Kidney (tissue), 14 donors: ENCODE data around the gene MSRB2. TPM values are rescaled to one million over a fixed set of nuclear protein-coding genes. Genes with fewer than 3 reads are reported as not detected.

Experiments
- DNase-seq, 5 donors: peaks; one replicate each; pipeline ENCODE4 v3.0.0-alpha.2; 2013 to 2020
- FAIRE-seq: peaks from 2 replicates; lab custom pipeline; 2012; peaks lifted over from hg19 to GRCh38; lab: Jason Lieb, UNC
- H3K27ac ChIP-seq, 2 donors: one replicate each; pipeline ENCODE4 v1.7.0; 2013; ENCODE audit warnings: low read depth in 2 of 2, low read length in 2 of 2, inconsistent platforms in 1 of 2
- H3K27me3 ChIP-seq: one replicate; pipeline ENCODE4 v1.7.1; 2013; ENCODE audit warnings: low read length, inconsistent platforms; ENCODE audit not compliant: control insufficient read depth, insufficient read depth
- H3K36me3 ChIP-seq, 3 donors: one replicate each; pipeline versions ENCODE4 v1.7.0 to v1.7.1; 2013; ENCODE audit warnings: low read length in 3 of 3, control low read depth in 1 of 3, inconsistent platforms in 1 of 3; ENCODE audit not compliant: insufficient read depth in 3 of 3, control insufficient read depth in 2 of 3
- H3K4me1 ChIP-seq, 3 donors: one replicate each; pipeline versions ENCODE4 v1.7.0 to v1.7.1; 2013; ENCODE audit warnings: low read length in 3 of 3, inconsistent platforms in 1 of 3, low read depth in 1 of 3; ENCODE audit not compliant: control insufficient read depth in 2 of 3, insufficient read depth in 2 of 3
- H3K4me3 ChIP-seq, 3 donors: one replicate each; pipeline versions ENCODE4 v1.7.0 to v1.8.1; 2013; ENCODE audit warnings: low read length in 3 of 3, control low read depth in 1 of 3, inconsistent platforms in 1 of 3
- H3K9ac ChIP-seq, 3 donors: one replicate each; pipeline versions ENCODE4 v1.7.0 to v1.7.1; 2013; ENCODE audit warnings: low read length in 3 of 3, control low read depth in 1 of 3, inconsistent platforms in 1 of 3
- H3K9me3 ChIP-seq, 3 donors: one replicate each; pipeline versions ENCODE4 v1.7.0 to v1.7.1; 2013; ENCODE audit warnings: low read length in 3 of 3, control low read depth in 1 of 3, inconsistent platforms in 1 of 3; ENCODE audit not compliant: control insufficient read depth in 2 of 3, insufficient read depth in 1 of 3
- intact Hi-C: fragments of 100-400 bp; cut with DNase I; formaldehyde crosslinking; loops from one replicate; pipeline ENCODE4 v1.11.1; 2022
- polyA plus RNA-seq: library from polyadenylated mRNA; stranded (reverse); fragments of 350-450 nt; fragmentation: Illumina TruSeq; extraction: RNeasy Lipid Tissue Mini Kit (QIAGEN cat#74804); gene quantifications from one replicate; pipeline ENCODE4 v1.2.3, GENCODE V29; 2014; ENCODE audit warnings: low read depth, low replicate concordance; ENCODE audit not compliant: insufficient read depth
- total RNA-seq: library from RNA; stranded (reverse); fragmentation: NEBNext Ultra II Directional; extraction: Animal tissue kit (Norgen Biotek cat#: 25700); gene quantifications from one replicate; pipeline ENCODE4 v1.2.1, GENCODE V29; 2021
- TF ChIP-seq, protein P1 (sequence below): IDR thresholded peaks from 3 replicates; pipeline ENCODE4 v1.5.1; 2012; ENCODE audit warnings: mild to moderate bottlenecking, moderate library complexity, borderline replicate concordance; ENCODE audit not compliant: insufficient read depth; ENCODE audit errors: extremely low read depth
- donor health status: control.
- donor health status: control.
- donor health status: control.
- donor health status: control.
- donor health status: control.
- donor health status: DM: yes; HTN: yes; CAD: no.
- donor health status: Normal renal cell carcinoma (clear cell type).

The MSRB2 gene
- total and polyA plus RNA-seq, 2 donors from 2014 or later, result 39.9 to 131 TPM

DNA sequence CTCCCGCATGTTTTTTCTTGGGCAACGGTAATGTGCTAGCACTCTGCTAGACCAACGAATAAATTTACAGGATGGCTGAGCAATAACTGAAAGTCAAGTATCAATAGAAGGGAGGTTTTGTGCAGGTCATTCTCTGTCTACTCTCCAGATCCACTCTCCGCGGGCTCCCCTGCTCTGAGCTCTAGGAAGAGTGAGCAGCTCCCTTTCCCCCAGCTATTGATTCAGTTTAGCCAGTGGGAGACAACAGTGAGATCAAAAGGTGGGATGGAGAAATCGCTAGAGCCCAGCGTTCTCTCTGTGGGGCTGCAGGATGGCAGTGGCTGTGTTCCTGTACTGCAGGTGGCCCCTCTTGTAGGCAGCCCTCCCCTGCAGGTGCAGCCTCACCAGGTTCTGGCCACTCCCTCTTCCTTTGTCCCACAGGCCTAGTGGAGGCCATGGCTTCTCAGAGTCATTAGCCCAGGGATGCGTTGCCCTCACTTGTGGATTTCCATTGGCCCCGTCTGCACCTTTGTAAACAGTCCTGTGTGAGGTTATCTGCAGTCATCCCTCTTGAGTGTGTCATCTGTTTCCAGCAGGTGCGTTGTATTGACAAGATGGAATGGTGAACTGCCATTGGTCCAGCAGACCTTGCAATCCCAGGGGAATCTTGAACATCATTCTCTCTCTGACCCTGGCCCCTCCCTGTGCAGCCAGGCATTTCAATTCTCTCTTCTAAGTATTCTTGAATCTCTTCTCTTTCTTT is 11.1 kb downstream of the MSRB2 start:
- H3K36me3 ChIP-seq, result peaks cover 0 to 34% (median 12%) of the 10 kb centered on the region in 3 donors
- TF ChIP-seq, protein P1, sequence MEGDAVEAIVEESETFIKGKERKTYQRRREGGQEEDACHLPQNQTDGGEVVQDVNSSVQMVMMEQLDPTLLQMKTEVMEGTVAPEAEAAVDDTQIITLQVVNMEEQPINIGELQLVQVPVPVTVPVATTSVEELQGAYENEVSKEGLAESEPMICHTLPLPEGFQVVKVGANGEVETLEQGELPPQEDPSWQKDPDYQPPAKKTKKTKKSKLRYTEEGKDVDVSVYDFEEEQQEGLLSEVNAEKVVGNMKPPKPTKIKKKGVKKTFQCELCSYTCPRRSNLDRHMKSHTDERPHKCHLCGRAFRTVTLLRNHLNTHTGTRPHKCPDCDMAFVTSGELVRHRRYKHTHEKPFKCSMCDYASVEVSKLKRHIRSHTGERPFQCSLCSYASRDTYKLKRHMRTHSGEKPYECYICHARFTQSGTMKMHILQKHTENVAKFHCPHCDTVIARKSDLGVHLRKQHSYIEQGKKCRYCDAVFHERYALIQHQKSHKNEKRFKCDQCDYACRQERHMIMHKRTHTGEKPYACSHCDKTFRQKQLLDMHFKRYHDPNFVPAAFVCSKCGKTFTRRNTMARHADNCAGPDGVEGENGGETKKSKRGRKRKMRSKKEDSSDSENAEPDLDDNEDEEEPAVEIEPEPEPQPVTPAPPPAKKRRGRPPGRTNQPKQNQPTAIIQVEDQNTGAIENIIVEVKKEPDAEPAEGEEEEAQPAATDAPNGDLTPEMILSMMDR, result no peak
- intact Hi-C loops, result no loop called here

DNA sequence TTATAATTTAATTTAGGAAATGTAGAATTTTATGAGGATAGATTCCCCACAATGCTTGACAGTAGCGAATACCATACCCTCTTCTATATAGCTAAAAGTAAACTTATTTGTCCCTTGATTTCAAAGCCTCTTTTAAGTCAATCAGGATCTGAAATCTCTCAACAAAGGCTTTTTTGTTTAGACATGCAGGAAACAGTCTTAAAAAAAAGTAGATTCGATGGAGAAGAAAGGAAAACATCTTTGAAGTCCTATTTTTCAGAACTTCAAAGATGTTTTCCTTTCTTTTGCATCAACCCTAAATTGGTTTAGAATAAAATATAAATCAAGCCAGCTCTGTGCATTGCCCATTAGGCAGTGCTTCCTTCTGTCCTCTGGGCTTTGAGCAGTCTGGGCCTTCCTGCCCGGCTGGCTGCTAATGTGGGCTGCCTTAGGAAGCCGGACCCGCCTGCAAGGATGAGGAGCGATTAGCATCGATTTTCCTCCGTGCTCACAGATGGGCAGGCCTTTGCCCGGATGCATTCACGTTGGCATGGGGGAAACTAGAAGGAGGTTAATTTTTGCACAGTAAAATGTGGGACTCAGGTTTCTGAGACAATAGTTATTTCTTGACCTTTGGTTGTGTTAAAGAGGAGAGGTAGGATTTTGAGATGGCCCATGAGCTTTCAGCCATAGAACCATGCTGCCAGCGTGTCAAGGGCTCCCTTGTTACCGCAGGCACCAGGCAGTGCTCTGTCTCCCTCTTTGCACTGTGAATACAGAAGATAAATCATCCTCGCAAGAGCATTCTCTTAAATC is 15.5 kb downstream of the MSRB2 start:
- no peak overlapping the region for H3K9ac ChIP-seq
- FAIRE-seq, result no peak
- intact Hi-C loops, result no loop called here
- no peaks in the 10 kb centered on the region for H3K27me3 ChIP-seq
- peaks cover 0 to 26% (median 24%) of the 10 kb centered on the region in 3 donors for H3K36me3 ChIP-seq
- H3K27ac ChIP-seq, result no peak overlapping the region
- no peaks in the 10 kb centered on the region for H3K9me3 ChIP-seq
- DNase-seq, result peak in 3 of 5 donors; percentile 19 to 42 (median 31)
- TF ChIP-seq, protein P1, result no peak
- no peak overlapping the region for H3K4me3 ChIP-seq
- H3K4me1 ChIP-seq, result no peaks in the 10 kb centered on the region

More for the DNA sequence above, 11.1 kb downstream of the MSRB2 start:
- no peaks in the 10 kb centered on the region for H3K27me3 ChIP-seq
- DNase-seq, result no peak
- FAIRE-seq, result no peak
- no peak overlapping the region for H3K4me3 ChIP-seq
- H3K4me1 ChIP-seq, result no peaks in the 10 kb centered on the region
- H3K27ac ChIP-seq, result no peak overlapping the region
- no peak overlapping the region for H3K9ac ChIP-seq
- no peaks in the 10 kb centered on the region for H3K9me3 ChIP-seq

DNA sequence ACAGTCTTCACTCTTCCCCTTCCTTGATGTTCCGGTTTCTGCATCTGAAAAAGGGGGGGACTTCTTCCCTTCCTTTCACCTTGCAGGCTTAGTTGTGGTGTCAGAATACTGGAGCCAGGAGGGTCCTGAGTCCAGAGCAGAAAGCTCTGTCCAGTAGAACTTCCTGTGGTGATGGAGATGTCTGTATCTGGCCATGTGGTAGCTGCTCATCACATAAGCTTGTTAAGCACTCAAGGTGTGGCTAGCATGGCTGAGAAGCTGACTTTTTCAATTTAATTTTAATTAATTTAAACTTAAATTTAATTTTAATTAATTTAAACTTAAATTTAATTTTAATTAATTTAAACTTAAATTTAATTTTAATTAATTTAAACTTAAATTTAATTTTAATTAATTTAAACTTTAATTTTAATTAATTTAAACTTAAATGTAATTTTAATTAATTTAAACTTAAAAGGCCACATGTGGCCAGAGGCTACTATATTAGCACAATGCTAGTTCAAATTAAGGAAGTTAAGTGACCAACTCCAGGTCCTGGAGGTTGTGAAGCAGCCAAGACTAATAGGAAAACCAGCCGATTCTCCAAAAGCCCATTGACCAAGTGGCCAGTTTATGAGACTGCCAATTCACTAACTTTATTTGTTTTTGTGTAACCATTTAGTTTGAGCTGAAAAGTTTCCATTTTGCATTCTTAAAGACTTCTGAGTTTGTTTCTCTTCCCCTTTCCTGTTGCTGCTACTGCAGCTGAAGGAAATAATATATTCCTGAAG is 16.3 kb downstream of the MSRB2 start:
- Histone ChIP-seq H3K36me3 (peaks cover 0 to 27% (median 20%) of the 10 kb centered on the region in 3 donors), H3K27ac (no peak overlapping the region), H3K9me3 (no peaks in the 10 kb centered on the region), H3K27me3 (no peaks in the 10 kb centered on the region), H3K4me3 (no peak overlapping the region), H3K4me1 (no peaks in the 10 kb centered on the region), H3K9ac (no peak overlapping the region)
- FAIRE-seq, result peak; percentile 69
- TF ChIP-seq, protein P1, result no peak
- peak in 2 of 5 donors; percentile 60 to 65 for DNase-seq
- intact Hi-C loops, result no loop called here
